ENCODE results near the gene PLXDC2. TPM values are rescaled to one million over a fixed set of nuclear protein-coding genes. Genes with fewer than 3 reads are reported as not detected.

Gene PLXDC2
- polyA plus RNA-seq, 1 of the 3 experiments (the other 2 are of a cell fraction), result 2.5 TPM

- H4K20me1 ChIP-seq (ENCODE audit: insufficient read depth), result no peaks in the 10 kb centered on the region
- POLR2A ChIA-PET, result no interaction called here
- no peaks in the 10 kb centered on the region for H3F3A ChIP-seq (replicated peaks; ENCODE audit: insufficient read depth)
- no peak overlapping the region for H2AFZ ChIP-seq (ENCODE audit: low read depth)
- H3K27ac ChIP-seq (ENCODE audit: low read depth in 2 of 2, low read length in 1 of 2), result no peak overlapping the region
- no peak overlapping the region for H3K9ac ChIP-seq
- H3K36me3 ChIP-seq (replicated peaks in 1 of 2; ENCODE audit: control insufficient read depth in 1 of 2, insufficient read depth in 2 of 2, low read length in 1 of 2), result no peaks in the 10 kb centered on the region
- H3K79me2 ChIP-seq (ENCODE audit: insufficient read depth), result no peaks in the 10 kb centered on the region
- no peak for TF ChIP-seq RCOR1 (IDR thresholded peaks at IDR 0.05; ENCODE audit: low read length)
- no peak for TF ChIP-seq YY1 (IDR thresholded peaks at IDR 0.05; ENCODE audit: low read depth)
- TF ChIP-seq JUND (IDR thresholded peaks at IDR 0.05), result no peak
- no peak for TF ChIP-seq TAF1 (IDR thresholded peaks at IDR 0.05; ENCODE audit: borderline replicate concordance, low read depth, low read length)
- H3K27me3 ChIP-seq (ENCODE audit: insufficient read depth), result no peaks in the 10 kb centered on the region
- H3K4me2 ChIP-seq, result no peak overlapping the region
- no peak overlapping the region for H3K4me3 ChIP-seq (ENCODE audit: low read depth in 2 of 2, low read length in 1 of 2)
- H3K9me3 ChIP-seq, result no peaks in the 10 kb centered on the region
- no peak for DNase-seq
- H3K9me2 ChIP-seq, result no peaks in the 10 kb centered on the region
- no peaks in the 10 kb centered on the region for H3K4me1 ChIP-seq (ENCODE audit: control insufficient read depth in 1 of 2, insufficient read depth in 2 of 2, low read depth in 1 of 2, low read length in 1 of 2)
- CTCF ChIA-PET, result no interaction called here
- no CpG with 5 or more reads among the region's 1 CpG for WGBS (ENCODE audit: low lambda C conversion rate)
Observed at GRCh38 chr10:20330246-20330645, 514.0 kb downstream of the PLXDC2 start.

- CTCF ChIA-PET, result no interaction called here
- no peaks in the 10 kb centered on the region for H3K9me2 ChIP-seq
- no peaks in the 10 kb centered on the region for H3K4me1 ChIP-seq (ENCODE audit: control insufficient read depth in 1 of 2, insufficient read depth in 2 of 2, low read depth in 1 of 2, low read length in 1 of 2)
- H3K79me2 ChIP-seq (ENCODE audit: insufficient read depth), result no peaks in the 10 kb centered on the region
- no peak overlapping the region for H3K4me3 ChIP-seq (ENCODE audit: low read depth in 2 of 2, low read length in 1 of 2)
- no peaks in the 10 kb centered on the region for H3K27me3 ChIP-seq (ENCODE audit: insufficient read depth)
- 43% methylated on average over 3 of the region's 3 CpGs for WGBS (ENCODE audit: low lambda C conversion rate)
- POLR2A ChIA-PET, result no interaction called here
- no peak overlapping the region for H2AFZ ChIP-seq (ENCODE audit: low read depth)
- H3K4me2 ChIP-seq, result no peak overlapping the region
- H3F3A ChIP-seq (replicated peaks; ENCODE audit: insufficient read depth), result no peaks in the 10 kb centered on the region
- no peaks in the 10 kb centered on the region for H3K36me3 ChIP-seq (replicated peaks in 1 of 2; ENCODE audit: control insufficient read depth in 1 of 2, insufficient read depth in 2 of 2, low read length in 1 of 2)
- no peak for DNase-seq
- H4K20me1 ChIP-seq (ENCODE audit: insufficient read depth), result no peaks in the 10 kb centered on the region
- no peaks in the 10 kb centered on the region for H3K9me3 ChIP-seq
- TF ChIP-seq REST (IDR thresholded peaks at IDR 0.05; ENCODE audit: low read depth, low read length) (no peak), NFIC (IDR thresholded peaks at IDR 0.05; ENCODE audit: borderline replicate concordance) (no peak), ZBTB33 (IDR thresholded peaks at IDR 0.05; ENCODE audit: borderline replicate concordance, low read depth) (no peak), TEAD4 (IDR thresholded peaks at IDR 0.05; ENCODE audit: borderline replicate concordance, insufficient read depth) (no peak), CTCF (IDR thresholded peaks at IDR 0.05) (no peak), MXI1 (IDR thresholded peaks at IDR 0.05; ENCODE audit: low read depth, low read length) (no peak), ELF1 (IDR thresholded peaks at IDR 0.05) (no peak)
- no peak overlapping the region for H3K9ac ChIP-seq
- no peak overlapping the region for H3K27ac ChIP-seq (ENCODE audit: low read depth in 2 of 2, low read length in 1 of 2)
Observed at GRCh38 chr10:20334559-20334958, 518.3 kb downstream of the PLXDC2 start.

Small RNA genes lying within 50 kb of the gene (small RNA-seq; reads per million reads assigned to genes)
- gene RNU6-1212P, result 0 reads per million in 7 experiments

Measured in SK-N-SH (cell line).